H9 (cell line): Measurements from ENCODE around the gene DSTYK. TPM values are rescaled to one million over a fixed set of nuclear protein-coding genes. Genes with fewer than 3 reads are reported as not detected.
A peak's percentile ranks its signal among the peaks of the same experiment; 100 is the strongest.

Experiments used
- DNase-seq: peaks from one replicate; pipeline ENCODE4 v3.0.0-alpha.2; 2017
- H2AFZ ChIP-seq: one replicate; pipeline ENCODE4 v1.6.1; 2013; ENCODE audit warnings: mild to moderate bottlenecking, low read length, control low read depth, moderate library complexity
- H2AK5ac ChIP-seq: 2 replicates; pipeline ENCODE4 v1.6.1; 2013; ENCODE audit warnings: low read length, control low read depth, mixed read lengths; ENCODE audit not compliant: insufficient read length
- H2BK120ac ChIP-seq: one replicate; pipeline ENCODE4 v1.6.1; 2013; ENCODE audit warnings: low read depth, mild to moderate bottlenecking, low read length, control low read depth, inconsistent platforms; ENCODE audit not compliant: poor library complexity, severe bottlenecking
- H2BK12ac ChIP-seq: 2 replicates; pipeline ENCODE4 v1.6.1; 2013; ENCODE audit warnings: low read length, control low read depth, mixed read lengths, low read depth; ENCODE audit not compliant: insufficient read length
- H2BK15ac ChIP-seq: 2 replicates; pipeline ENCODE4 v1.6.1; 2013; ENCODE audit warnings: low read depth, low read length, control low read depth
- H2BK20ac ChIP-seq: one replicate; pipeline ENCODE4 v1.6.1; 2013; ENCODE audit warnings: low read depth, mild to moderate bottlenecking, low read length, control low read depth, inconsistent platforms; ENCODE audit not compliant: poor library complexity, severe bottlenecking
- H2BK5ac ChIP-seq: 2 replicates; pipeline ENCODE4 v1.6.1; 2013; ENCODE audit warnings: low read length, control low read depth, mixed read lengths; ENCODE audit not compliant: insufficient read length
- H3K14ac ChIP-seq: 2 replicates; pipeline ENCODE4 v1.6.1; 2013; ENCODE audit warnings: low read length, control low read depth; ENCODE audit not compliant: insufficient read depth
- H3K18ac ChIP-seq: 2 replicates; pipeline ENCODE4 v1.6.1; 2013; ENCODE audit warnings: low read depth, mild to moderate bottlenecking, mixed read lengths, low read length, control low read depth; ENCODE audit not compliant: insufficient read length
- H3K23ac ChIP-seq: 2 replicates; pipeline ENCODE4 v1.6.1; 2013; ENCODE audit warnings: low read length, control low read depth, mixed read lengths, low read depth; ENCODE audit not compliant: insufficient read length
- H3K23me2 ChIP-seq: 2 replicates; pipeline ENCODE4 v1.6.1; 2013; ENCODE audit warnings: low read depth, mild to moderate bottlenecking, mixed read lengths, low read length, control low read depth; ENCODE audit not compliant: insufficient read length, poor library complexity, severe bottlenecking
- H3K27ac ChIP-seq: 2 replicates; pipeline ENCODE4 v1.5.1; 2013; ENCODE audit warnings: low read length, control low read depth, mixed read lengths, low read depth; ENCODE audit not compliant: insufficient read length
- H3K27me3 ChIP-seq: 2 replicates; pipeline ENCODE4 v1.6.1; 2013; ENCODE audit warnings: low read length, control low read depth, inconsistent platforms; ENCODE audit not compliant: insufficient read depth
- H3K4ac ChIP-seq: 2 replicates; pipeline ENCODE4 v1.6.1; 2013; ENCODE audit warnings: low read depth, mild to moderate bottlenecking, control low read depth, inconsistent platforms, low read length, moderate library complexity
- H3K4me1 ChIP-seq: 2 replicates; pipeline ENCODE4 v1.6.1; 2013; ENCODE audit warnings: low read length, control low read depth, inconsistent platforms; ENCODE audit not compliant: insufficient read depth
- H3K4me2 ChIP-seq: 2 replicates; pipeline ENCODE4 v1.6.1; 2013; ENCODE audit warnings: low read length, control low read depth, mixed read lengths; ENCODE audit not compliant: insufficient read length, insufficient read depth
- H3K56ac ChIP-seq: 2 replicates; pipeline ENCODE4 v1.6.1; 2013; ENCODE audit warnings: low read depth, mild to moderate bottlenecking, mixed read lengths, low read length, control low read depth; ENCODE audit not compliant: insufficient read length
- H3K79me1 ChIP-seq: 2 replicates; pipeline ENCODE4 v1.6.1; 2013; ENCODE audit warnings: low read depth, mild to moderate bottlenecking, moderate library complexity, low read length, control low read depth, inconsistent platforms; ENCODE audit not compliant: insufficient read depth, poor library complexity, severe bottlenecking
- H3K79me2 ChIP-seq: 2 replicates; pipeline ENCODE4 v1.6.1; 2013; ENCODE audit warnings: low read length, control low read depth, inconsistent platforms; ENCODE audit not compliant: insufficient read depth
- H3K9ac ChIP-seq: 2 replicates; pipeline ENCODE4 v1.6.1; 2013; ENCODE audit warnings: low read length, control low read depth, mixed read lengths; ENCODE audit not compliant: insufficient read length; ENCODE audit errors: extremely low read depth
- H3K9me3 ChIP-seq: one replicate; pipeline ENCODE4 v1.6.1; 2013; ENCODE audit warnings: low read depth, low read length, inconsistent platforms; ENCODE audit not compliant: control insufficient read depth
- H3T11ph ChIP-seq: one replicate; pipeline ENCODE4 v1.6.1; 2013; ENCODE audit warnings: mild to moderate bottlenecking, low read length, control low read depth, inconsistent platforms
- H4K20me1 ChIP-seq: one replicate; pipeline ENCODE4 v1.6.1; 2013; ENCODE audit not compliant: control insufficient read depth, insufficient read length, insufficient read depth
- H4K5ac ChIP-seq: 2 replicates; pipeline ENCODE4 v1.6.1; 2013; ENCODE audit warnings: low read depth, mild to moderate bottlenecking, mixed read lengths, low read length, control low read depth; ENCODE audit not compliant: insufficient read length
- H4K8ac ChIP-seq: replicated peaks from 2 replicates; pipeline ENCODE4 v1.6.1; 2013; ENCODE audit warnings: low read length, control low read depth, mixed read lengths, low read depth; ENCODE audit not compliant: insufficient read length
- H4K91ac ChIP-seq: 2 replicates; pipeline ENCODE4 v1.6.1; 2013; ENCODE audit warnings: low read depth, mild to moderate bottlenecking, moderate library complexity, mixed read lengths, low read length, control low read depth; ENCODE audit not compliant: insufficient read length
- H3K27ac Mint-ChIP-seq, 3 experiments: 2 replicates in 2 of 3; 3 replicates in 1 of 3; pipeline ENCODE4 v1.8.0; 2020 to 2021; ENCODE audit warnings: mixed read lengths in 3 of 3, mild to moderate bottlenecking in 1 of 3, moderate library complexity in 1 of 3
- H3K27me3 Mint-ChIP-seq: 2 replicates; pipeline ENCODE4 v1.8.0; 2021; ENCODE audit warnings: low read depth, mild to moderate bottlenecking, moderate library complexity, mixed read lengths
- H3K36me3 Mint-ChIP-seq, 3 experiments: 2 replicates in 2 of 3; 3 replicates in 1 of 3; pipeline ENCODE4 v1.8.0; 2020 to 2021; ENCODE audit warnings: low read depth in 3 of 3, mixed read lengths in 3 of 3; ENCODE audit not compliant: insufficient read depth in 1 of 3
- H3K4me1 Mint-ChIP-seq, 2 experiments: 2 replicates each; pipeline ENCODE4 v1.8.0; 2020; ENCODE audit warnings: mixed read lengths in 2 of 2
- H3K4me3 Mint-ChIP-seq, 2 experiments: 2 replicates in 1 of 2; 3 replicates in 1 of 2; pipeline ENCODE4 v1.8.0; 2020 to 2021; ENCODE audit warnings: mild to moderate bottlenecking in 2 of 2, mixed read lengths in 2 of 2, moderate library complexity in 1 of 2
- H3K9me3 Mint-ChIP-seq, 2 experiments: 2 replicates in 1 of 2; 3 replicates in 1 of 2; pipeline ENCODE4 v1.8.0; 2020; ENCODE audit warnings: mild to moderate bottlenecking in 2 of 2, mixed read lengths in 2 of 2, moderate library complexity in 1 of 2
- CTCF ChIP-seq: fragments of 200-600 bp; sonication (generic); conservative IDR thresholded peaks from 3 replicates; pipeline ENCODE4 v1.8.0; 2021; ENCODE audit warnings: antibody characterized with exemption, mild to moderate bottlenecking
- WGBS: extraction: QIAGEN DNeasy Blood & Tissue Kit; methylation state at CpG from one replicate; pipeline ENCODE4 v1.1.7; 2013; ENCODE audit warnings: missing lambda C conversion rate, low lambda C conversion rate, mixed read lengths; ENCODE audit not compliant: insufficient read length; ENCODE audit errors: extremely low coverage; 5-methylcytosine and 5-hydroxymethylcytosine counted together
- total RNA-seq: library from RNA; stranded (reverse); gene quantifications from 2 replicates; pipeline ENCODE4 v1.2.1, GENCODE V29; 2021

DSTYK gene
- total RNA-seq, 1 experiment from 2014 or later: 8.5 TPM

GRCh38 chr1:205137901-205138300 is 73.6 kb downstream of the DSTYK start:
- Histone ChIP-seq H3K27me3 (no peaks in the 10 kb centered on the region), H3K23ac (no peak overlapping the region), H2BK5ac (no peak overlapping the region), H3K79me2 (no peaks in the 10 kb centered on the region), H3T11ph (no peak overlapping the region), H3K14ac (no peak overlapping the region), H2AK5ac (no peak overlapping the region), H3K4me1 (peaks cover 5% of the 10 kb centered on the region; the same call in 1 of the 2 replicates), H3K18ac (no peak overlapping the region), H2BK12ac (no peak overlapping the region), H3K56ac (no peak overlapping the region), H3K4ac (no peak overlapping the region), H2BK120ac (no peak overlapping the region), H4K5ac (no peak overlapping the region), H3K9me3 (no peaks in the 10 kb centered on the region), H3K4me2 (no peak overlapping the region), H4K8ac (no peak overlapping the region), H2AFZ (no peak overlapping the region), H3K27ac (no peak overlapping the region), H3K9ac (no peak overlapping the region), H3K23me2 (no peaks in the 10 kb centered on the region), H4K20me1 (no peaks in the 10 kb centered on the region), H2BK20ac (no peak overlapping the region), H2BK15ac (no peak overlapping the region), H4K91ac (no peak overlapping the region), H3K79me1 (no peaks in the 10 kb centered on the region)
- H3K36me3 Mint-ChIP-seq: peaks cover 6 to 19% (median 12%) of the 10 kb centered on the region in 3 experiments; a peak in 6 of 7 replicates
- WGBS: no CpG with 5 or more reads among the region's 3 CpGs
- H3K27me3 Mint-ChIP-seq: no peaks in the 10 kb centered on the region
- peaks cover 10 to 14% of the 10 kb centered on the region in 2 experiments for H3K4me1 Mint-ChIP-seq
- 0 out of 5 replicates have a peak overlapping the region, but pooled peaks of 1 of the 2 experiments have one; percentile 3 for H3K4me3 Mint-ChIP-seq
- peak overlapping the region; percentile 12 to 97 (median 84); a peak in 6 of 7 replicates for H3K27ac Mint-ChIP-seq
- TF ChIP-seq CTCF: no peak
- DNase-seq: peak; percentile 41
- peaks cover 14 to 18% of the 10 kb centered on the region in 2 experiments for H3K9me3 Mint-ChIP-seq
